Midbrain (tissue), 1 donor: ENCODE results near the gene NDUFS6.

Experiments used
- DNase-seq: peaks from one replicate; lab custom pipeline; 2025; lab: John Stamatoyannopoulos, UW

The NDUFS6 gene

GRCh38 chr5:1765880-1766235 is 35.3 kb upstream of the NDUFS6 start:
- no peak for DNase-seq

- no peak for DNase-seq
Measured at GRCh38 chr5:1767524-1768282, 33.5 kb upstream of the NDUFS6 start.

- no peak for DNase-seq
Measured at GRCh38 chr5:1768283-1769000, 32.8 kb upstream of the NDUFS6 start.

GRCh38 chr5:1769017-1769640 is 32.1 kb upstream of the NDUFS6 start:
- no peak for DNase-seq

- DNase-seq: no peak
Measured at GRCh38 chr5:1769752-1770442, 31.3 kb upstream of the NDUFS6 start.

- DNase-seq: no peak
Measured at GRCh38 chr5:1770443-1770802, 30.8 kb upstream of the NDUFS6 start.

GRCh38 chr5:1771149-1772065 is 29.8 kb upstream of the NDUFS6 start:
- DNase-seq: no peak

GRCh38 chr5:1772634-1773033 is 28.6 kb upstream of the NDUFS6 start:
- DNase-seq: no peak

- DNase-seq: no peak
Measured at GRCh38 chr5:1776831-1777230, 24.4 kb upstream of the NDUFS6 start.

GRCh38 chr5:1777281-1778137 is 23.7 kb upstream of the NDUFS6 start:
- no peak for DNase-seq

GRCh38 chr5:1778138-1779020 is 22.8 kb upstream of the NDUFS6 start:
- DNase-seq: no peak

GRCh38 chr5:1779021-1779680 is 22.1 kb upstream of the NDUFS6 start:
- DNase-seq: no peak

GRCh38 chr5:1779782-1780613 is 21.2 kb upstream of the NDUFS6 start:
- DNase-seq: no peak

- DNase-seq: no peak
Measured at GRCh38 chr5:1780614-1780930, 20.6 kb upstream of the NDUFS6 start.

- no peak for DNase-seq
Measured at GRCh38 chr5:1781107-1781506, 20.1 kb upstream of the NDUFS6 start.

- DNase-seq: no peak
Measured at GRCh38 chr5:1781726-1782384, 19.4 kb upstream of the NDUFS6 start.

GRCh38 chr5:1782385-1783215 is 18.6 kb upstream of the NDUFS6 start:
- no peak for DNase-seq
